K562 (cell line): Measurements from ENCODE around the gene P4HTM. TPM values are rescaled to one million over a fixed set of nuclear protein-coding genes. Genes with fewer than 3 reads are reported as not detected.
A peak's percentile ranks its signal among the peaks of the same experiment; 100 is the strongest.

Source experiments
- GABPA ChIP-seq: fragments of 200-800 bp; sonication (Bioruptor generic); conservative IDR thresholded peaks from 2 replicates; pipeline ENCODE4 v1.6.1; 2016; ENCODE audit warnings: low read depth, missing genetic modification characterization, missing compliant biosample characterization
- LCOR ChIP-seq: sonication (generic); formaldehyde crosslinking; IDR thresholded peaks from 2 replicates; pipeline ENCODE4 v1.8.0; 2022; ENCODE audit warnings: mild to moderate bottlenecking, missing genetic modification reagents
- MXD1 ChIP-seq: fragments of 250-450 bp; sonication (Bioruptor Pico); IDR thresholded peaks from 2 replicates; pipeline ENCODE4 v1.8.0; 2021; ENCODE audit warnings: borderline replicate concordance, mild to moderate bottlenecking, moderate library complexity; ENCODE audit not compliant: poor library complexity, severe bottlenecking
- MYNN ChIP-seq, 2 experiments: sonication (generic); formaldehyde crosslinking in 1 of 2; IDR thresholded peaks; 2 replicates each; pipeline versions ENCODE4 v1.5.0 to v1.6.1; 2016 to 2020; ENCODE audit warnings: antibody characterized with exemption in 1 of 2, missing genetic modification reagents in 1 of 2
- REST ChIP-seq, 2 experiments: fragments of 450-650 bp; formaldehyde crosslinking in 1 of 2; IDR thresholded peaks; 2 replicates each; pipeline versions ENCODE4 v1.4.0 to v1.6.1; 2014 to 2020; ENCODE audit warnings: mild to moderate bottlenecking in 2 of 2, borderline replicate concordance in 1 of 2, low read depth in 1 of 2
- RNF2 ChIP-seq: sonication (generic); IDR thresholded peaks from 2 replicates; pipeline ENCODE4 v1.6.1; 2016
- TCF7 ChIP-seq: sonication (generic); IDR thresholded peaks from 2 replicates; pipeline ENCODE4 v1.6.1; 2016; ENCODE audit warnings: antibody characterized with exemption, borderline replicate concordance
- ZKSCAN8 ChIP-seq: fragments of 200-800 bp; sonication (Bioruptor generic); IDR thresholded peaks from 2 replicates; pipeline ENCODE4 v1.6.1; 2016; ENCODE audit warnings: missing genetic modification characterization, missing compliant biosample characterization
- ZNF3 ChIP-seq: fragments of 250-450 bp; sonication (Bioruptor Pico); IDR thresholded peaks from 2 replicates; pipeline ENCODE4 v1.5.0; 2021; ENCODE audit warnings: mild to moderate bottlenecking, moderate library complexity
- ZNF395 ChIP-seq: fragments of 200-800 bp; sonication (Bioruptor generic); IDR thresholded peaks from 2 replicates; pipeline ENCODE4 v1.6.1; 2017; ENCODE audit warnings: missing genetic modification characterization, missing compliant biosample characterization
- polyA plus RNA-seq, 8 experiments: library from polyadenylated mRNA; depleted of rRNA in 4 of 8; stranded (reverse) in 5 of 8; unstranded in 3 of 8; fragments of >200 nt; fragmentation: Nextera tagmentation in 2 of 8; fragmentation: Illumina TruSeq in 1 of 8; extraction: Ambion mirVana in 2 of 8; extraction: Trizol in 1 of 8; gene quantifications; 2 replicates each; pipeline versions ENCODE4 v1.2.1 to v1.2.3, GENCODE V29; 2011 to 2014; ENCODE audit warnings: inconsistent platforms in 1 of 8, missing spikeins in 1 of 8
- total RNA-seq, 7 experiments: library from RNA; depleted of rRNA in 6 of 7; stranded (reverse); fragments of >200 nt in 6 of 7; fragmentation: Illumina TruSeq in 2 of 7; extraction: Trizol in 2 of 7; gene quantifications; 2 replicates each; pipeline versions ENCODE4 v1.2.1 to v1.2.3, GENCODE V29; 2011 to 2021; ENCODE audit warnings: low replicate concordance in 1 of 7
- TF ChIP-seq, protein P1 (sequence below): sonication (generic); formaldehyde crosslinking; IDR thresholded peaks from 2 replicates; pipeline ENCODE4 v1.8.1; 2023; ENCODE audit warnings: mild to moderate bottlenecking, missing genetic modification reagents
- TF ChIP-seq, protein P2 (sequence below): fragments of 450-650 bp; formaldehyde crosslinking; IDR thresholded peaks from 2 replicates; pipeline ENCODE4 v1.4.0; 2022; ENCODE audit warnings: missing genetic modification characterization

Gene P4HTM
- total and polyA plus RNA-seq, 9 of the 15 experiments (the other 6 are each of a cell fraction or from before 2014, with no cell fraction given) = 0.09 to 0.66 (median 0.25) TPM; not detected in 2

DNA sequence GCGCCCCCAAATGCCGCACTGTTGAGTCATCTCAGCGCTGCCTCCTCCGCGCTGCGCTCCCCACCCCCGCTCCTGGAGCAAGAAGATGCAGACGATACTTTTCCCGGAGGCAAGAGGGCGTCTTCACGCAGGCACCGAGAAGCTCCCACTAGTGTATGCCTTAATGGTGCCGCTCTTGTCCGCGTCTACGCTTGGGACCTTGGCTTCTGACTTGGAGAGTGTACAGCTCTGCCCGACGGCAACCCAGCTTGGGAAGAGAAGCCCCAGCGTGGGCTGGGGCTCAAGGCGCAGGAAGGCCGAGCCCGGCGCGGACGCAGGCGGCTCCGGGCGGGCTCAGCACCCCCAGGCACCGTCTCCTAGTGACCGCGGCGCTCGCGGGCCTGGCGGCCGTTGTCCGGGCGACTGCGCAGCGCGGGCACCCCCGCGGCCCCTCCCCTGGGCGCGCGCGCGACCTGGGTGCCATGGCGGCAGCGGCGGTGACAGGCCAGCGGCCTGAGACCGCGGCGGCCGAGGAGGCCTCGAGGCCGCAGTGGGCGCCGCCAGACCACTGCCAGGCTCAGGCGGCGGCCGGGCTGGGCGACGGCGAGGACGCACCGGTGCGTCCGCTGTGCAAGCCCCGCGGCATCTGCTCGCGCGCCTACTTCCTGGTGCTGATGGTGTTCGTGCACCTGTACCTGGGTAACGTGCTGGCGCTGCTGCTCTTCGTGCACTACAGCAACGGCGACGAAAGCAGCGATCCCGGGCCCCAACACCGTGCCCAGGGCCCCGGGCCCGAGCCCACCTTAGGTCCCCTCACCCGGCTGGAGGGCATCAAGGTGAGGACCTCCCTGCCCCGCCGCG lies at the start of gene P4HTM (continued):
- TF ChIP-seq REST (IDR thresholded peaks at IDR 0.05; ENCODE audit: borderline replicate concordance) (peak; percentile 40; the same call in 1 of the 2 replicates), REST (CRISPR knock-in tag; IDR thresholded peaks at IDR 0.05; ENCODE audit: low read depth) (no peak), GABPA (no peak), ZNF395 (CRISPR knock-in tag) (no peak), TCF7 (no peak), MYNN (IDR thresholded peaks at IDR 0.05) (no peak), MYNN (CRISPR knock-in tag; IDR thresholded peaks at IDR 0.05) (no peak), LCOR (CRISPR knock-in tag) (0 out of 2 replicates have a peak, but pooled peaks have one; percentile 52), ZKSCAN8 (CRISPR knock-in tag) (no peak), MXD1 (CRISPR knock-in tag) (no peak), ZNF3 (no peak), RNF2 (peak; percentile 39; the same call in 1 of the 2 replicates)
- TF ChIP-seq, protein P1, sequence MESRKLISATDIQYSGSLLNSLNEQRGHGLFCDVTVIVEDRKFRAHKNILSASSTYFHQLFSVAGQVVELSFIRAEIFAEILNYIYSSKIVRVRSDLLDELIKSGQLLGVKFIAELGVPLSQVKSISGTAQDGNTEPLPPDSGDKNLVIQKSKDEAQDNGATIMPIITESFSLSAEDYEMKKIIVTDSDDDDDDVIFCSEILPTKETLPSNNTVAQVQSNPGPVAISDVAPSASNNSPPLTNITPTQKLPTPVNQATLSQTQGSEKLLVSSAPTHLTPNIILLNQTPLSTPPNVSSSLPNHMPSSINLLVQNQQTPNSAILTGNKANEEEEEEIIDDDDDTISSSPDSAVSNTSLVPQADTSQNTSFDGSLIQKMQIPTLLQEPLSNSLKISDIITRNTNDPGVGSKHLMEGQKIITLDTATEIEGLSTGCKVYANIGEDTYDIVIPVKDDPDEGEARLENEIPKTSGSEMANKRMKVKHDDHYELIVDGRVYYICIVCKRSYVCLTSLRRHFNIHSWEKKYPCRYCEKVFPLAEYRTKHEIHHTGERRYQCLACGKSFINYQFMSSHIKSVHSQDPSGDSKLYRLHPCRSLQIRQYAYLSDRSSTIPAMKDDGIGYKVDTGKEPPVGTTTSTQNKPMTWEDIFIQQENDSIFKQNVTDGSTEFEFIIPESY (CRISPR knock-in tag) = peak; percentile 94
- TF ChIP-seq, protein P2, sequence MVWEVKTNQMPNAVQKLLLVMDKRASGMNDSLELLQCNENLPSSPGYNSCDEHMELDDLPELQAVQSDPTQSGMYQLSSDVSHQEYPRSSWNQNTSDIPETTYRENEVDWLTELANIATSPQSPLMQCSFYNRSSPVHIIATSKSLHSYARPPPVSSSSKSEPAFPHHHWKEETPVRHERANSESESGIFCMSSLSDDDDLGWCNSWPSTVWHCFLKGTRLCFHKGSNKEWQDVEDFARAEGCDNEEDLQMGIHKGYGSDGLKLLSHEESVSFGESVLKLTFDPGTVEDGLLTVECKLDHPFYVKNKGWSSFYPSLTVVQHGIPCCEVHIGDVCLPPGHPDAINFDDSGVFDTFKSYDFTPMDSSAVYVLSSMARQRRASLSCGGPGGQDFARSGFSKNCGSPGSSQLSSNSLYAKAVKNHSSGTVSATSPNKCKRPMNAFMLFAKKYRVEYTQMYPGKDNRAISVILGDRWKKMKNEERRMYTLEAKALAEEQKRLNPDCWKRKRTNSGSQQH (CRISPR knock-in tag) = no peak
